Osteoblast (primary cell): ENCODE data around the gene PARD3. TPM values are rescaled to one million over a fixed set of nuclear protein-coding genes. Genes with fewer than 3 reads are reported as not detected.

Source experiments
- DNase-seq: peaks from one replicate; pipeline ENCODE4 v3.0.0; 2011; ENCODE audit warnings: low spot score, mixed read lengths; ENCODE audit not compliant: insufficient read length; ENCODE audit errors: missing footprints
- H2AFZ ChIP-seq: 2 replicates; pipeline ENCODE4 v1.6.0; 2011; ENCODE audit warnings: mild to moderate bottlenecking, low read length
- H3K27ac ChIP-seq: 2 replicates; pipeline ENCODE4 v1.5.1; 2011; ENCODE audit warnings: mild to moderate bottlenecking, low read depth, low read length, moderate library complexity
- H3K27me3 ChIP-seq: 2 replicates; pipeline ENCODE4 v1.6.0; 2012; ENCODE audit warnings: mild to moderate bottlenecking, control low read depth, inconsistent platforms, low read length, moderate library complexity; ENCODE audit not compliant: insufficient read depth
- H3K36me3 ChIP-seq: 2 replicates; pipeline ENCODE4 v1.5.1; 2011; ENCODE audit warnings: mild to moderate bottlenecking, low read length, control low read depth, moderate library complexity; ENCODE audit not compliant: insufficient read depth
- H3K4me1 ChIP-seq: 2 replicates; pipeline ENCODE4 v1.5.1; 2011; ENCODE audit warnings: mild to moderate bottlenecking, low read length, control low read depth, moderate library complexity; ENCODE audit not compliant: insufficient read depth
- H3K4me2 ChIP-seq: 2 replicates; pipeline ENCODE4 v1.6.0; 2011; ENCODE audit warnings: mild to moderate bottlenecking, low read length; ENCODE audit not compliant: insufficient read depth
- H3K4me3 ChIP-seq: fragments of 200-600 bp; sonication (generic); 3 replicates; pipeline ENCODE4 v1.5.1; 2012; ENCODE audit warnings: mild to moderate bottlenecking, low read length, inconsistent platforms; ENCODE audit not compliant: insufficient read depth
- H3K79me2 ChIP-seq: 2 replicates; pipeline ENCODE4 v1.6.0; 2012; ENCODE audit warnings: mild to moderate bottlenecking, low read length, control low read depth, inconsistent platforms; ENCODE audit not compliant: insufficient read depth
- H3K9me3 ChIP-seq: 2 replicates; pipeline ENCODE4 v1.5.1; 2011; ENCODE audit warnings: low read depth, low read length, control low read depth
- H4K20me1 ChIP-seq: 2 replicates; pipeline ENCODE4 v1.6.0; 2012; ENCODE audit warnings: mild to moderate bottlenecking, low read length, control low read depth; ENCODE audit not compliant: insufficient read depth
- CTCF ChIP-seq: IDR thresholded peaks from 2 replicates; pipeline ENCODE4 v1.5.1; 2011; ENCODE audit warnings: mild to moderate bottlenecking, low read depth, low read length, moderate library complexity; ENCODE audit errors: extremely low read depth
- total RNA-seq: library from RNA; depleted of rRNA; stranded (reverse); fragments of >200 nt; gene quantifications from 2 replicates; pipeline ENCODE4 v1.2.3, GENCODE V29; 2012

Gene PARD3
- total RNA-seq, 1 donor, result 71.7 TPM

DNA sequence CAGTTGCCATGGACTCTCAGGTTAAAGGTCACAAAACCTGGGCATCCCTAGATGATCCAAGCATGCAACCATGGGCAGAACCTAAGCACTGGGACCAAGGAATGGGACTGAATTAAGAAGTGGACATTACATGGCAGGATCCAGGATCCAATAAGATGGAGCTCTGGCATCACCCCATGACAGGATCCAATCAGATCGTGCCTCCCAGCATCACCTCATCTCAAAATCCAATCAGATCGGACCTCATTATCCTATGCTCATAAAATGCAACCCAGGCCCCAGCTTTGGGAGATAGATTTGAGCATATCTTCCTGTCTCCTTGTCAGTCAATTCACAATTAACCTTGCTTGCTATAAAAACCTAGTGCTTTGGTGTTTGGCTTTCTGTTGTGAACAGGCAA lies 616.1 kb downstream of the PARD3 start:
- no peak for DNase-seq
- Histone ChIP-seq H2AFZ (no peak overlapping the region), H3K79me2 (no peaks in the 10 kb centered on the region), H3K27ac (no peak overlapping the region), H3K27me3 (no peaks in the 10 kb centered on the region), H3K4me2 (no peak overlapping the region), H3K4me3 (no peak overlapping the region), H3K4me1 (no peaks in the 10 kb centered on the region), H3K36me3 (no peaks in the 10 kb centered on the region), H4K20me1 (no peaks in the 10 kb centered on the region), H3K9me3 (no peaks in the 10 kb centered on the region)
- TF ChIP-seq CTCF, result no peak

DNA sequence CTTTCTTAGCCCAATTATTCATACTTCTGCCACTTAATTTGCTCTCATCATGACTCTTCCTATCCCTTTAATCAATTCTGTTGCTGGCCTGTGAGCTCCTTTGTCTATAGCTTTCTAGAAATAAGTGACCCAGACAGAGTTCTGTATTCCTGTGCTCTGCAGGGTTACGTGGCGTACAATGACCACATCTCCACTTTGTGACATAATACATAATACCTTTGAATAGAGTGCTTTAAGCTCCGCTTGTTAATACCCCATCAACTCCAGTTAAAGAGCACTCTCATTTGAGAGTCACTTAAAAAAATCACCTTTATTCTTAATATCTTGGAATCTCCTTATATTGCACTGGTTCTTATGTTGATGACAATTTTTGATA lies 619.0 kb downstream of the PARD3 start:
- H4K20me1 ChIP-seq, result no peaks in the 10 kb centered on the region
- no peaks in the 10 kb centered on the region for H3K79me2 ChIP-seq
- H3K36me3 ChIP-seq, result no peaks in the 10 kb centered on the region
- H3K4me1 ChIP-seq, result no peaks in the 10 kb centered on the region
- no peak overlapping the region for H2AFZ ChIP-seq
- H3K27ac ChIP-seq, result no peak overlapping the region
- no peak for TF ChIP-seq CTCF
- H3K4me2 ChIP-seq, result no peak overlapping the region
- no peaks in the 10 kb centered on the region for H3K9me3 ChIP-seq
- DNase-seq, result no peak
- H3K4me3 ChIP-seq, result no peak overlapping the region
- H3K27me3 ChIP-seq, result no peaks in the 10 kb centered on the region

GRCh38 chr10:34195364-34196057 lies 619.6 kb downstream of the PARD3 start:
- no peak for TF ChIP-seq CTCF
- Histone ChIP-seq H3K4me1 (no peaks in the 10 kb centered on the region), H3K9me3 (no peaks in the 10 kb centered on the region), H3K4me3 (no peak overlapping the region), H3K27ac (no peak overlapping the region), H4K20me1 (no peaks in the 10 kb centered on the region), H2AFZ (no peak overlapping the region), H3K36me3 (no peaks in the 10 kb centered on the region), H3K79me2 (no peaks in the 10 kb centered on the region), H3K27me3 (no peaks in the 10 kb centered on the region), H3K4me2 (no peak overlapping the region)
- DNase-seq, result no peak

- no peak for TF ChIP-seq CTCF
- H3K27me3 ChIP-seq, result no peaks in the 10 kb centered on the region
- no peaks in the 10 kb centered on the region for H3K9me3 ChIP-seq
- no peaks in the 10 kb centered on the region for H3K36me3 ChIP-seq
- H3K79me2 ChIP-seq, result no peaks in the 10 kb centered on the region
- DNase-seq, result no peak
- no peak overlapping the region for H2AFZ ChIP-seq
- no peak overlapping the region for H3K27ac ChIP-seq
- no peak overlapping the region for H3K4me3 ChIP-seq
- H4K20me1 ChIP-seq, result no peaks in the 10 kb centered on the region
- H3K4me1 ChIP-seq, result no peaks in the 10 kb centered on the region
- H3K4me2 ChIP-seq, result no peak overlapping the region
Measured at GRCh38 chr10:34193931-34194626, 621.0 kb downstream of the PARD3 start.
